HTERT RPE-1 (cell line): Measurements from ENCODE around the gene RPN1.

Experiments used
- in situ Hi-C: fragments of 300-500 bp; cut with MboI; formaldehyde crosslinking; loops from 4 replicates; pipeline ENCODE4 v1.14.3; 2020; ENCODE audit warnings: low sequenced_read_pairs

RPN1 gene

DNA sequence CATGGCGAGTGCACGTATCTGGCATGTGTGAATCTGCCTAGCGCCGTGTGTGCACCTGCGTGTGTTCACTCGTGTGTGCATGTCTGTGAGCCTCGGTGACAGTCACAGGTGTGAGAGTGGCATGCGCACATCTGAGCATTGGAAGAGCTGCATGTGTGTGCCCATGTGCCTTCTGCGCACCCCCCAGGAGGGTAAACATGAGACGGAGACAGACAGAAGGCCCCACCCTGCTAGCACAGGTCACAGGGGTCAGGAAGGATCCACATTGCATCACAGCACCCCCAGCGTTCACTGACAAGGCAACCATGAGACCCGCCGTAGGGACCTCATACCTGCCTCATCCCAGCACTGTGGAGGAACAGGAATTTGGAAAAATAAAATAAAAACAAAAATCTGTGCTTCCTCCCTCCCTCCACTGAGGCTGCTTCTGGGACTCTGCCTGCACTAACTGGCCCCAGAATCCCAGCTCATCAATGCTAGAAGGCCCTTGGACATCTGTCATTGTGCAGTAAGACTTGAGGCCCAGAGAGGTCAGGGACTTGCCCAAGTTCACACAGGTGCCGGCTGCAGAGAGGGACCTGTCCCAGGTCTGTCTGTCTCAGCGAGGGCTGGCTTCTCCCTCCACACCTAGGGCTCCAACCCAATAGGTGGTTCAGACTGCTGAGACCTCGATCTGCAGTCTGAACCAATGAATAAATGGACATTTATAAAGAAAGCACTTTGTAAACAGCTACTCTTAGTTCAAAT is 37.4 kb downstream of the RPN1 start:
- in situ Hi-C loops, result no loop called here

DNA sequence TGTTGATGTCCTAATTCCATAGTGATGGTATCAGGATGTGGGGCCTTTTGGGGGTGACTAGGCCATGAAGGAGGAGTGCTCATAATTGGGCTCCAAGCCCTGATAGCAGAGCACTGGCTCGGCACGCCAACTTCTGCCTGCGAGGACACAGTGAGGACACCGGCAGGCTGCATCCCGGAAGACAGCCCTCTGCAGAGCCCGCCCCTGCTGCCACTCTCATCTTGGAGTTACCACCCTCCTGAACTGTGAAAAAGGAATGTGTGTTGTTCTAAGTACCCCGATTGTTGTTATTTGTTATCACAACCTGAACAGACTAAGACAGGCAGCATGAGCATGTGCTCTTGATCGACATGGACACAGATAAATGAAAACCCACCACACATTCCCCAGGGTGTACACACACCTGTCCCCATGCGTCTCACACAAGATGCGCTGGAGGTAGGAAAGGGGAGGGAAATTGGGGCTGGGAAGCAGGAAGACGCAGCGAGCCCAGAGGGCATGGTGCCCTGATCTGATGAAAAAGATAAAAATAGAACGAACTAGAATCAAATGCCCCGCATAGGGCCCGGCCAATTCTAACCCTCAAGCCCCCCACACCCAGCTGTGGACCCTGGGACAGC is 40.1 kb downstream of the RPN1 start:
- in situ Hi-C loops, result no loop called here

DNA sequence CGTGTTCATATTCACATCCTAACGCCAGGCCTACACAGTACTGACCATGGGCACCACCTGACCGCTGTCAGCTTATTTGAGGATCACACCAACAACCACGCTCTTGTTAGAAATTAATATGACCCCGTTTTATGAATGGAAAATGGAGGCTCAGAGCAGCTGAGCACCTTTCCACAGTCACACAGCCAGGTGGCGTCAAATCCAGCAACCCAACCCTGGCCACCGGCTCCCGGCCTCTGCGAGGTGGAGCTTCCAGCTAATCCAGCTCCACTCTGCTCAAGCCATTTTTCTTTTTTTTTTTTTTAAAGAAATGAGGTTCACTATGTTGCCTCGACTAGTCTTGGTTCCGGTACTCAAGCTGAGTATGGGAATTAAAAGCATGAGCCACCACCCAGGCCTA is 41.3 kb downstream of the RPN1 start:
- in situ Hi-C loops, result no loop called here

DNA sequence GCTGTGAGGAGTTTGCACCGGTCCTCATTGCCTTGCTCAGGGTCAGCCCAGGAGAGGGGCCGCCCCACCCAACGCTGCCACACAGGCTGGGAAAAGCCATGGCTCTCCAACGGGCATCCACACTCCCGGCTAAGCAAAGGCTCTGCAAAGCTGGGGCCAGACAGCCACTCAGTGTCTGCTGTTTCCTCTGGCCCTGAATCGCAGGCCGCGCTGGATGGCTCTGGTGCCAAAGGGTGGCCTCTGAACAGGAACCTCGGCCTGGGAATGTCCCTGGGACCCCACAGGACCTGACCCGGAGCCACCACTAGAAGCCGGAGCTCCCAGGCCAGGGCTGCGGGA is 42.9 kb downstream of the RPN1 start:
- in situ Hi-C loops, result no loop called here

DNA sequence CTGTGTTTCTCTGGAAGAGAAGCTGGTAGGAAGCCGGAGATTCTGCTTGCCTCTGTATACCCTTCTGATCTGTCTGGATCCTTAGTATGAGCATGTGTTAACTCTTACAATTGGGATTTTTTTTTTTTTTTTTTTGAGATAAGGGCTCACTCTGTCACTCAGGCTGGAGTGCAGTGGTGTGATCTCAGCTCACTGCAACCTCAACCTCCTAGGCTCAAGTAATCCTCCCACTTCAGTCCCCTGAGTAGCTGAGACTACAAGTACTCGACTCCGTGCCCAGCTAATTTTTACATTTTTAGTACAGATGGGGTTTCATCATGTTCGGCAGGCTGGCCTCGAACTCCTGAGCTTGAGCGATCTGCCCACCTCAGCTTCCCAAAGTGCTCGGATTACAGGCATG is 44.5 kb downstream of the RPN1 start:
- in situ Hi-C loops, result no loop called here

DNA sequence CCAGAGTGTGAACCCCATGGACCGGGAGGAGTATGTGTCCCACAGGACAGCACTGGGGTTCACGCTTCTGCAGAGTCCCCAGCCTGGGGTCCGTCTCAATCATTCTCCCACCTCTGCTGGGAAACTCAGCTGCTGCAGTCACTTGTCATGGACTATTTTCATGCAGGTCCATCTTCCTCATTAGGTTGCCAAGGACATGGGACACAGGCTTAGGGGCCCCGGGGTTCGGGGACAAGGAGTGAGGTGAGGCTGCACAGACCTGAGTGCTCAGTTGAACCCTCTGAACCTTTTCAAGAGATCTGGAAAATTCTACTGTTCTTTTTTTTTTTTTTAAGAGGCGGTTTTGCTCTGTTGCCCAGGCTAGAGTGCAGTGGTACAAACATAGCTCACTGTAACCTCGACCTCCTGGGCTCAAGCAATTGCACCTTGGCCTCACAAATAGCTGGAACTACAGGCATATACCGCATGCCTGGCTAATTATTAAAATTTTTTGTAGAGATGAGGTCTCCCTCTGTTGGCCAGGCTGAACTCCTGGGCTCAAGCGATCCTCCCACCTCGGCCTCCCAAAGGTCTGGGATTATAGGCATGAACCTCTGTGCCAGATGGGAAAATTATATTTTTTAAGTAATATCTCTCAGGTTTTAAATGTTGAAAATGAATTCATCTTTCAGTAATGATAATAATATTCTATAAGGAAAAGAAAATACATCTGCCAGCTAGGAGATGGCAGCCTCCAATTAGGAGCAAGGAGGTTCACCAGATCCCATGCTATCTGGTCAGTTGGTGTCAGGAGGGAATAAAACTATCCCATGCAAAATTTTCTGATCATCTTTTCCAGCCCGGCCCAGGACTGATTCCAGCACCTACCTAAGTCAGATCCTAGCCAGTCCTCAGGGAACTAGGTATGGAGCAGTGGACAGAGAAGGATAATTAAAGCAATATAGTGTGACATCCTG is 45.2 kb downstream of the RPN1 start:
- in situ Hi-C loops, result no loop called here

DNA sequence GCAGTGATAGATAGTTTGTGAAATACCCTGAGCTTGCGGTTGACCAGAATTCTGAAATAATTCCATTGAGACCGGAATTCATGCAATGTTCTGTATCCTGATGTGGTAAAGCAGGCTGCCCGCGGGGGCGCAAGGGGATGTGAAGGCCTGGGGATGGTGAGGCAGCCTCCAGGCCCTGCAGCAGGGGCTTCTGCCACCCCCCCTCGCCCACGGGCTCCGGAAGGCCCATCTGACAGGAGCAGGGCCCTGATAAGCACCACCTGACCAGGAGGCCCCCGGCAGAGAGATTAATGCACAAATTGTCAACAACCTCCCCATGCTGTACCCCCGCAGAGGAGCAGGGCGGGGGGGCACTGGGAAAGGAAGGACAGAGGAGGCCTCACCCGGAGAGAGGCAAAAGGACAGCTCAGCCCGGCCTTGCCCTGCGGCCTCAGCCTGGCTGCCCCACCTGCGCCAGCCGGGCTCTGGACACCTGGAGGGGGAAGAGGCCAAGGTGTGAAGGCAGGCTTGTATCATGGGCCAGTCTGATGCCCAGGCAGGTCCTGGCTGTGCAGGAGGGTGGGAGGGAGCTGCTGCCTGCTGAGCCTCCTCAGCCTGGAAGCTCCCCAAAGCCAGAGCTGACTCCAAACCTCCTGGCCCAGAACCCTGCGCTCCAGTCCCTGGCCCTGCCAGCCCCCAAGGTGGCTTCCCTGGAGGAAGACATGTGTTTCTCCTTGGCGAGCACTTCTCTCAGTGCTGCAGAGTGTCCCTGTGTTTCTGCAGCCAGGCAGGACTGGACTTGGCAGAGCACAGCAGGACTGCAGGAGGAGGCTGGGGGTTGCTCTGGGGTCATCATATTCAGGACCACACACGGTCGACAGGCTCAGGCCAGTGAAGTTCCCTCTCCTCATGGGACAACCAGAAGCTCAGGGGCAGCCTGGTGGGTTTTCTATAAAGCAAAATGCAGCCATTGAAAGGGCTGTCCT is 46.5 kb downstream of the RPN1 start:
- in situ Hi-C loops, result no loop called here

DNA sequence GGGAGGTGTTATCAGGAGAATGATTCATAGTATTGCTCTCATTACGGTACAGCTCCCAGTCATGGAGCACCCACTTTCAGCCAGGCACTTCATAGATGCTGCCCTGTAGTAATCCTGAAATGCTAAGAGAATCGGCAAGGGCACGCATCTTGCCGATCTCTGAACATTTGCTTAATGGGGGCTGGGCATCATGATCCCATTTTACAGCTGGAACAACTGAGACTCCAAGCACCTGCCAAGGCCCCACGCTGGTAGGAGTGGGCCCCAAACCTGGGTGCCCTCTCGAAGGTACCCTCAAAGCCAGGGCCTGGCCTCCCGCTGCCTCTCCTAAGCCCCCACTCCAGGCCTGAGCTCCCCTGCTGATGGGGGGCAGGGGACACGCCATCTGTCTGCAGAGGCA is 47.3 kb downstream of the RPN1 start:
- in situ Hi-C loops, result no loop called here

DNA sequence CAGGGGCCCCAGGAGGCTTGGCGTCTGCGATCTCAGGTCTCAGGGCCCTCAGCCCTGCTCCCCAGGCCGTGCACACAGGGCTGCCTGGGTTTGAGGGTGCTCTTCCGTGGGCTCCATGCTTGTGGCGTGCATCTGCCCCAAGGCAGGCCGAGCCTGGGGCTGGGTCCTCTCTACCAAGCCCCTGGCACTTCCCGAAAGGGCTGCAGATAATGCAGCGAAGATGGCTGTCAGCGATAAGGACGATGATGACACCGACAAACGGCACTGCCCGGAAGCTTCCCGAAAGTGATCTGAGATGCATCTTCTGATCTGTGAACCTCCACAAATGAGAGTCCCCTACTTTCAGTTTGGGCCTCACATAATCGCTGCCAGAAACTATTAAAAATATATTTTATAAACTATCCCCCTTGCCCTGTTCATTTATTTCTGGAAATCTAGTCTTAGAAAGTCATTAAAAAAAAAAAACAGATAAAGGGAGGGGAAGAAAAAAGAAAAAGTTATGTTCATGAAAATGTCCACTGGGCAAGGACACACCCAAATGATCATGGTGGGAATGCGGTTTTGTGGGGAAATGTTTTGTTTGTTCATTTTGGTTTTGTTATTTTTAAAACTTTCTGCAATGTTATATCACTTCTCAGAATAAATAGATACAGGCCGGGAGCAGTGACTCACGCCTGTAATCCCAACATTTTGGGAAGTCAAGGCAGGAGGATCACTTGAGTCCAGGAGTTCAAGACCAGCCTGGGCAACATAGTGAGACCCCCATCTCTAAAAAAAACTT is 51.5 kb downstream of the RPN1 start:
- in situ Hi-C loops, result loop anchor here (25.0 kb wide), 1 partner anchor 162 kb away; no protein-coding TSS in a partner anchor

DNA sequence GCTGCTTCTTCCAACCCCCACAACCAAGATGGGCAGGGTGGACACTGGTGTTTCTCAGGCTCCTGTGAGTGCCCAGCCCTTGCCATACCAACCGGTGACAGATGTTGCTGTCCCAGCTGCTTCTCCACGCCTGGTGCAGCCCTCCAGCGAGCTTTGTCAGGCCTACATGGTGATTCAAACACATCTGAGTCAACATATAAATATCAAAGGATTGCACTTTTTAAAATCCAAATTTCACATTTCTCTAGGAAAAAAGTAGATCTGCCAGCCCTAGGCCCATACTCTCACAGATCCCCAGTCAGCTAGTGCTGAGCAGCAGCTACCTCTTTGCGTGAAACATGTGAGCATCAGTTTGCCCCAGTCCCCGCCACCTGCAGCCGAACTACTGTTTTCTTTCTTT is 52.7 kb downstream of the RPN1 start:
- in situ Hi-C loops, result loop anchor here (25.0 kb wide), 1 partner anchor 161 kb away; no protein-coding TSS in a partner anchor

DNA sequence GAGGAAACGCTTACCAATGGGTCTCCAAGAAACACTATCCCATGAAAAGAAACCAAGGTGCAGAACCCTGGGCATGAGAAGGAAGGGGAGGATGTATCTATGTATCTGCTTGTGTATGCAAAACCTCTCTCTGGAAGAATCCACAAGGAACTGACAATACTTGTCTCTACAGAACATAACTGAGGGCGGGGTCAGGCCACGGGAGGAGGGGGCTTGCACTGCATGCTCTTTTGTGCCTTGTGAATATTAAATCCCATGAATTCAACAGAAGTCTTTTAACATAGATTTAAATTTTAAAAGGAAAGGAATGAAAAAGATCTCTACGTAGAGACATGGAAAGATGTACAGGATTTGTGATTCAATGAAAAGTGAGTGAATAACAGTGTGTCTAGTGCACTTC is 57.8 kb downstream of the RPN1 start:
- in situ Hi-C loops, result loop anchor here (25.0 kb wide), 1 partner anchor 156 kb away; no protein-coding TSS in a partner anchor

DNA sequence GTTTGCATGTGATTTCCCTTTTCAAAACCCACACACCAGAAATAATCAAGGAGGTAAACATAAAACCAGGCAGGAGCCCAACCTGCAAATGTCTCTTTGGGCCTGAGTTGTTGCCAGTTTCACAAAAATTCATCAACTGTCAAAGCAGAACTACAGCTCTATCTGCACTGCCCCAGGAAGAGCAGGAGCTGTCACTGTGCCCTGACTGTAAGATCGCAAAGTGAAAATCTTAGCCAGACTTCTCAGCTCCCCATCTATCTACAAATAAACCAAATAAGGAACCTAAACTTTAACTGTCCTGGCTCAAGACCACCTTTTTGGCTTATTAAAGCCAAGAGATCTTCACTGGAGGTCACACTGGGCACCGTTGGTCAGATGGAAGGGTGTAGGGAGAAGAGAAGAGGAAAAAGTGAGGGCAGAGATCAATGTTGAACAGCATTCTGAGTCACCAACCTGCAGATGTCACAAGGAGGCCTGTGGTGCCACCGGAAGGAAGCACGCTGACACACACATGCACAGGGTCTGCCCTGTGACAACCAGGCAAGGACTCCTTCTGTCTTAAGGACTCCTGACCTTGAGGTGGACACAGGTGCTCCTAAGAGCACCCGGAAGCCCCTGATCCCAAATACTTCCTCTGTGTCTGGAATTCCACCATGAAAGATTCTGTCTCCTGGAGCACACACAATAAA is 58.7 kb downstream of the RPN1 start:
- in situ Hi-C loops, result loop anchor here (25.0 kb wide), 1 partner anchor 155 kb away; no protein-coding TSS in a partner anchor

DNA sequence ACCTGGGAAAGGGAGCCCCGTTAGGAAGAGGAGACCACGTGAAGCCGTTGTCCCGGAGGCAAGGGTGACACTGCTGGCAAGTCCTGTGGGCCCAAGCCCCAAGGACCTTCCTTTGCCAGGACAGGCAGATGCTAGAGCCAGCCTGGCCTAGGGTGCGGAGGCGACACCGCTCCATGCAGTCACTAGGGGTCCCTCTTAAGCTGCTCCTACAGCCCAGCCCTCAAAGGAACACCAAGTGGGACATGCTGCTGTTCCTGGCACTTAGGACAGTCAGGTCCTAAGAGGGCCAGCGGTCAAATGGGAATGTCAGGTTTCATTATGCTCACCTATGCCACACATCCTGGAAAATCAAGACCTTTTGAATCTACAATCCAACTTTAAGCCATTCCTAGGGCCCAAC is 59.7 kb downstream of the RPN1 start:
- in situ Hi-C loops, result loop anchor here (25.0 kb wide), 1 partner anchor 154 kb away; no protein-coding TSS in a partner anchor

DNA sequence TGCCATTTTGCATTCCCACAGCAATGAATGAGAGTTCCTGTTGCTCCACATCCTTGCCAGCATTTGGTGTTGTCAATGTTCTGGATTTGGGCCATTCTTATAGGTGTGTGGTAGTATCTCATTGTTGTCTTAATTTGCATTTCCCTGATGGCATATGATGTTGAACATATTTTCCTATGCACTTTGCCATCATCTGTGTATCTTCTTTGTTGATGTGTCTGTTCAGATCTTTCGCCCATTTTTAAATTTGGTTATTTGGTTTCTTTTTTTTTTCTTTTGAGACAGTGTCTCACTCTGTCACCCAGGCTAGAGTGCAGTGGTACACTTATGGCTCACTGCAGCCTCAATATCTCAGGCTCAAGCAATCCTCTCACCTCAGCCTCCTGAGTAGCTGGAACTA is 60.6 kb downstream of the RPN1 start:
- in situ Hi-C loops, result loop anchor here (25.0 kb wide), 1 partner anchor 153 kb away; no protein-coding TSS in a partner anchor

DNA sequence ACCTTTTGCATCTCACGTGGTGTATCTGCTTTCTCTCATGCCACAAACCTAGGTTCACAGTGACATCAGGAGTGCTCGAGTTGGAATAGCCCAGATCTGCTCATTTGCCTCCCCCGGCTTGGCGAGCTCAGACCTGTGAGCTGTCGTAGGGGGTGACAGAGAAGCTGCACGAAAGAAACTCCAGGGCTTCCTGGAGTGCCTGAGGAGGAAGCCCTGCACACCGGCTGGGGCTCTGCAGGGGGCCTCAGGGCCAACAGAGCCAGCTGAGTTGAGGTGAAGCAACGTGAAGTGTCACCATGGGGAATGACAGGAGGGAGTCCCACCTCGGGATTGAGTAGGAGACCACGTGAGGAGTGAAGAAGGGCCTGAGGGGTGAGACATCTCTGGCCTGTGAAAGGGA is 62.5 kb downstream of the RPN1 start:
- in situ Hi-C loops, result loop anchor here (25.0 kb wide), 1 partner anchor 151 kb away; no protein-coding TSS in a partner anchor

DNA sequence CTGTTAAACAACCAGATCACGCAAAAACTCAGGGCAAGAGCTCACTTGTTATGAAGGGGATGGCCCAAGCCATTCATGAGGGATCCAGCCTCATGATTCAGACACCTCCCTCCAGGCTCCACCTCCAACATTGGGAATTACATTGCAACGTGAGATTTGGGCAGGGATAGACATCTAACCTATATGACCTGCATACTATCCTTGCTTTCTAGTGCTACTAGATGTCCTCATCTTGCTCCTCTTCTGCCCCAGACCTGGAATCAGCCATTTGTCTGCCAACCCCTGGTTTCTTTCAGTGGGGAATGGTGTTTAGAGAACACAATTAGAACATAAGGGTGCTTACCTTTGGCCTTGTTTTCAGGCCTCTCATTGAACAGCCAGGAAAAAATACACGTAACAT is 63.2 kb downstream of the RPN1 start:
- in situ Hi-C loops, result loop anchor here (25.0 kb wide), 1 partner anchor 150 kb away; no protein-coding TSS in a partner anchor

DNA sequence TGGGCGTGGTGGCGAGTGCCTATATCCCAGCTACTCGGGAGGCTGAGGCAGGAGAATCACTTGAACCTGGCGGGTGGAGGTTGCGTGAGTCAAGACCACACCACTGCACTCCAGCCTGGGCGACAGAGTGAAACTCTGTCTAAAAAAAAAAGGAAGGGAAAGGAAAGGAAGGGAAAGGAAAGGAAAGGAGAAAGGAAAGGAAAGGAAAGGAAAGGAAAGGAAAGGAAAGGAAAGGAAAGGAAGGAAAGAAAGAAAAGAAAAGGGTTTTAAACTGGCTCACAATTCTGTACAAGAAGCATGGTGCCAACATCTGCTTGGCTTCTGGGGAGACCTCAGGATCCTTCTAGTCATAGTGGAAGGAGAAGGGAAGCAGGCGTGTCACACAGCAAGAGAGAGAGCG is 63.7 kb downstream of the RPN1 start:
- in situ Hi-C loops, result loop anchor here (25.0 kb wide), 1 partner anchor 150 kb away; no protein-coding TSS in a partner anchor

DNA sequence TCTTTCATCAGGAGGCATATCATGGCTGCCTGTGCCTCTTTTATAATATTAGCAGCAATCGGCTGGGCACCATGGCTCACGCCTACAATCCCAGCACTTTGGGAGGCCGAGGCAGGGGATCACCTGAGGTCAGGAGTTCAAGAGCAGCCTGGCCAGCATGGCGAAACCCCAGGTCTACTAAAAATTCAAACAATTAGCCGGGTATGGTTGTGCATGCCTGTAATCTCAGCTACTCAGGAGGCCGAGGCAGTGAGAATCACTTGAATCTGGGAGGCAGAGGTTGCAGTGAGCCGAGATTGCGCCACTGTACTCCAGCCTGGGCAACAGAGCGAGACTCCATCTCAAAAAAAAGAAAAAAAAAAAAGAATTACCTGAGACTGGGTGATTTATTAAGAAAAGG is 64.2 kb downstream of the RPN1 start:
- in situ Hi-C loops, result loop anchor here (25.0 kb wide), 1 partner anchor 149 kb away; no protein-coding TSS in a partner anchor
